Tongue (tissue), 2 donors: ENCODE results near the gene NOVA1. TPM values are rescaled to one million over a fixed set of nuclear protein-coding genes. Genes with fewer than 3 reads are reported as not detected.

Source experiments
- DNase-seq: peaks from one replicate; pipeline ENCODE4 v3.0.0-alpha.2; 2015
- total RNA-seq: library from RNA; depleted of rRNA; stranded (reverse); fragments of >200 nt; gene quantifications from one replicate; pipeline ENCODE4 v1.2.3, GENCODE V29; 2014

Gene NOVA1
- total RNA-seq, 1 donor from 2014 or later = 15.5 TPM

DNA sequence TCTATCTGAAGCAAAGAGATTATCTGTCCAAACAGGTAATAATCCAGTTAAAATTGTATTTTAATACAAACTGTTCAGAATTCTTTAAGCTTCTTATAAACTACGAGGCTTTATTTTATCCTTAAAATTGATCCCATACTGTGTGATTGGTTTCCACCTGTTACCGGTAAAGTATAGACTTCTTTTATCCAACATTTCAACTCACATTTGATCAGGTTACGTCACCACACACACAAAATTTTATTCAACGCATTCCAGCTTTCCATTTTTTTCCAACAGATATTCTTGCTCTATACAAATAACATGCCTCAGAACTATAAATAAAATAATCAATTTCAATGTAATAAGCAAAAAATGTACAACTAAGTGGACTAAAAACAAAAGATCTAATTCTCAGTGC, 4.5 kb downstream of the NOVA1 start:
- no peak for DNase-seq

GRCh38 chr14:26589925-26590324, 7.9 kb downstream of the NOVA1 start:
- DNase-seq = no peak

- DNase-seq = no peak
These were observed 20.1 kb downstream of the NOVA1 start for GRCh38 chr14:26577711-26578110.

GRCh38 chr14:26554069-26554772, 43.6 kb downstream of the NOVA1 start:
- DNase-seq = no peak

DNA sequence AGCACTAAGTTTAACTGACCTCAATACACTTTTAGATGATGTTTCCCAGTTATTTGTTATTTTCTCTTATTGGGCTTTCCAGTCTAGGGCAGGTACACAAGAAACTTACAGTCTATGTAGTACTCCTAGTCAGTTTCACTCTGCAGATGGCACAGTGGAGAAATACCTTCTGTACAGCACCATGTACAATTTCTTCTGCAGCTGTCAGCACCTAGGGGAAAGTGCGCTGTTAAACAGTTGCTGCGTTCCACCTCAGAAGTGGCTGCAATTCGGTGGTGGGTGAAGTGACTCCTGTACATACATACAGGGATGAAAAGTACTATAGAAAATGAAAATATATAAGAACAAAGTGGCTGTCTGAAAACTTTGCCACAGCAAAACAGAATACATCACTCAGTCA, 48.3 kb downstream of the NOVA1 start:
- DNase-seq = no peak

- DNase-seq = no peak
These were observed 49.4 kb downstream of the NOVA1 start for GRCh38 chr14:26548406-26548805.

GRCh38 chr14:26538176-26538575, 59.7 kb downstream of the NOVA1 start:
- DNase-seq = no peak

- DNase-seq = no peak
These were observed 65.9 kb downstream of the NOVA1 start for GRCh38 chr14:26531894-26532293.

DNA sequence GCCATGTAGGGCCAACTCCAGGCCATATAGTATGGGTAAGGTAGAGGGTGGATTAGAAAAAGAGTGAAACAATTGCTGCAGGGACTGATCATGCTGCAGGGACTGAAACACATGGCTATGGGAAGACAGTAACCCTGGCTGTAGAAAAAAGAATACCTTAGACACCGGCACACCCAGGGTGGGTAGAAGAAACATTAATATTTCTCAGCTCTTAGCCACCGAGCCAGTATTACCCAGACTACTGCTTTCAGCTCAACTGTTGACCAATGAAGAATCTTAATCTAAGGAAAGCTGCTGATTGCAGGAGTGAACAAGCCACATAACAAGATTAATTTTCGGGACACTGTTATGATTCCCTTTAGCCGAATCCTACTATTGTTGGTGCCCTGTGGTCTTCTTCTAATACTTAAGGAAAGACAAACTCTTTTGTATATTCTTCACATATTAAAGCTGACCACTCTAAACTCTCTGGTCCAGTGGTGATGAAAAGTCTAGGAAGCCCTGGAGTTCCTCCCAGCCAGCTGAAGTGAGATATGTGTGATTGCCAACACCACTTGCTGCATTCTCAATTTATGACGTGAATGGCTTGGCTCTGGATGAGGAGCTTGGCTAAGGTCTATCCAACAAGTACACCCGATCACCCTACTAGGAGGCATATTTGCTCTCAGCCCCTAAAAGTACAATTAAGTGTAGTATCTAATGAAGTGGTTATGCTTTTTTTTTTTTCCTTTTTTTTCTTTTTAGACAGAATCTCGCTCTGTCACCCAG, 69.2 kb downstream of the NOVA1 start:
- DNase-seq = no peak

- no peak for DNase-seq
These were observed 70.7 kb downstream of the NOVA1 start for GRCh38 chr14:26527095-26527494.

GRCh38 chr14:26526137-26526536, 71.7 kb downstream of the NOVA1 start:
- peak; percentile 77 for DNase-seq

- peak; percentile 60 for DNase-seq
These were observed 72.7 kb downstream of the NOVA1 start for GRCh38 chr14:26525085-26525484.

DNA sequence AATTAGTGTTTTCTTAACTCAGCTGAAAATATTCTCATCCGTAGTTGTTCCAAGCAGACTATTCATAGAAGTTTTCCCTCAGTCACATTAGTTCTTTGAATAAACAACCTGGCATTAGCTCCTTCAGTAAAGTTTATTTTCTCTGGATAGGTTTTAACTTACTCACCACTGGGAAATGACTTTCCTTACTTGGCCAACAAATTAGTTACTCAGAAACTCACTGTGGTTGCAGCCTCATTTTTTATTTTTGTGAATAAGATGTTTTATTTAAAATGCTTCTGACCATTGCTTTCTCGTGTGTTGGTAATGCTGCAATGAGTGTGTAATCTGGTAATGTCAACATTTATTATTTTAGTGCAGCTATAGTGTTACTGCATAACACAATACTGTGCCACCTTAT, 74.9 kb downstream of the NOVA1 start:
- DNase-seq = peak; percentile 35

GRCh38 chr14:26517771-26518170, 80.1 kb downstream of the NOVA1 start:
- DNase-seq = no peak

DNA sequence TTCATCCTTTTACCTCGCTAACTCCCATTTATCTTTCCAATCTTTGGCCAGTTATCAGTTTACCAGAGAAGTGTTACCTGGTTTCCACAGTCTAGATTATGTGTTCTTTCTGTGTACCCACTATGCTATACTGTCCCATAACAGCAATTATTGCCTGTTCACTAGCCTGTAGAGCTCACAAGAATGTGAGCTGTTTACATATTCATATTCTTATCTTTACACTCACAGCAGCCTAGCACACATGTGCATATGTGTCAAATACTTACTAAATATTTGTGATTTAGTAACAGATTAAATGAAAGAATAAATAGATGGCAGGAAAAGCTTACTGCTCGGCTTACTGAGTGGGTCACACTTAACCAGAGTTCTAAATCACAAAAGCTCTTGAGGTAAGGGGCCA, 97.8 kb downstream of the NOVA1 start:
- DNase-seq = no peak

- no peak for DNase-seq
These were observed 98.3 kb downstream of the NOVA1 start for GRCh38 chr14:26499546-26499945.

DNA sequence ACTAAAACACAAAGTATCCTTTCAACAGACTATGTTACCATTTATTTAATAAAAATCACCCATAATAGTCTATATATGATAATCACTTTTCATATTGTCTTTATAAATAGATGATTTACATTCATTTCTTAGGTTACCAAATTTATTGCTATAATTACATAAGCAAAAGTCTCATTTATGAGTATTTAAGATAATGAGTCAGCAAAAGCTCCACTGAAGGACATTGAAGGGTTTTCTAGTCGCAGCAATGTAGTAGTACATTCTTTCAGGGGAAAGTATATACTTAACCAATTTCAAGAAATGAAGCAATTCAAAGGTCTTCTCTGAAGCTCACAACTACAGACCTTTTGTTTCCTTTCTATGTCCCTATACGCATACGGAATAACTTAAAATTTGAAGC, 110.9 kb downstream of the NOVA1 start:
- no peak for DNase-seq

- DNase-seq = no peak
These were observed 113.3 kb downstream of the NOVA1 start for GRCh38 chr14:26484562-26484961.

DNA sequence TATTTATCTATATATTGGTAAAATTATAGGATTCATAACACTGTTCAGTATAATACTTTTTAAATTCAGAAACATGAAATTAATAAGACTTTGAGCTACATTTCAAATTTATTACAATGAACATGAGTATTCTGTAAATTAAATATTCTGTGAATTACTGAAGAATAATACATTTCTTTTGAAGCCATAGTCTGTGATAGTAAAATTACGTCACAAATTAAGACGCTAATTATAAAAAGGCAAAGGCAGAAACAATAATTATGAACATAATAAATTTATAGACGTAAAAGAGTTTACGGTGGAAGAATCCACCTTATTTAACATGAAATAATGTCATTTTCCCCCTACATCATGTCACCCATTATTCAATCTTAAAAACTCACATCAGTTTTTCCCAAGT, 118.9 kb downstream of the NOVA1 start:
- no peak for DNase-seq

DNA sequence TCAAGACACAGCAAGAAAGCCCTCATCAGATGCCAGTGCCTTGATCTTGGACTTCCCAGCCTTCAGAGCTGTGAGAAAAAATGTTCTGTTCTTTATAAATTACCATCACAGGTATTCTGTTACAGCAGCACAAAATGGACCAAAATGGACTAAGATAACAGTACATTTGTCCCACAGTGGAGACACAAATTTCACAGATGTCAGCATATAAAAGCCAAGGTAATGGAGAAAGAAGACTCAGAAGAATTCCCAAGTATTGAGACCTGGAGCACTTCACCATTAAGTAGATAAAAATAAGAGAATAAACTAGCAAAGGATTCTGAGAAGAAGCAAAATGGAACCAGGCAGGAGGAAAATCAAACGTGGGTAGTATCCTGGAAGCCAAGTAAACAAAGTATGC, 131.0 kb downstream of the NOVA1 start:
- no peak for DNase-seq

DNA sequence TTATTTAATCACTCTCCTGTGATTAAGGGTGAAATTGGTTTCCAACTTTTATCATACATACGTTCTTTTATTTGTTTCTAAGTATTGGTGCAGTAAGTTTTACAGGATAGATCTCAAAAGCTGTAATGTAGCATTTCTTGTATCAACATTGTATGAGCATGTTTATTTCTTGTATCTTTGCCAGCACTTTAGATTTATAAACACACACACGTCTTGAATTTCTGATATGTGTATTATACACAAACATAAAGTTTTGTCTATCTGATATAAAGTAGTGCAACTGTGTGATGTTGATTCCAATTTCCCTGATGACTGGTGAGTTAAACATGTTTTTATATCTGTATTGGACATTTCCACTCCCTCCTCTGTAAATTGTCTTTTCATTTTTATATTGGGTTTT, 134.7 kb downstream of the NOVA1 start:
- DNase-seq = no peak

GRCh38 chr14:26454105-26454504, 143.7 kb downstream of the NOVA1 start:
- DNase-seq = no peak

DNA sequence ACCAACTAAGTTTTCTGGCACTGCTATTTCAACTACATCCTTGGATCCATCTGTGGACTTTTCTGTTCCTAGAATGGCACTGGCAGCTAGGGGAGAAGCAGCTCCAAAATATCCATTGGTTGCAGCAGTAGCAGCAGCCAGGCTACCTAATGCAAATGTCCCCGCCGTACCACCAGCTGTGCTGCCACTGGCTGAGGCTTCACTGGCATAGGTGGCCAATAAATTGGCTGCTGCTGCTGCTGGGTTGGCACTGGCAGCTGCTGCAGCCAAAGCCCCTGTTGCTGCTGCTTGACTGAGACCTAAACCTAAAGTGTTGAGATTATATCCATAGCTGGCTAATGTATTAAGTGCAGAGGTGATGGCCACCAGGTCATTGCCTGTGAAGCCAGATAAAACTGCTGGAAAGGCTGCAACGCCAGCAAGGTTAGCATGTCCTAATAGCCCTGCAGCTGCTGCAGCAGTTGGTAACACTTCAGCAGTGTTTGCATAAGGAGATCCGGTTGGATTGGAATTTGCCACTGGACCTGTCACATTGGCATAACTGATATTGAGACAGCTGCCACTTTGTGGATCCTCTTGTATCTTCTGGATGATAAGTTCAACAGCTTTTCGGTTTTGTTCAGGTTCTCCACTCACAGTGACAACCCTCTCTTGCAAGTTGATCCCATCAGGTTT, 149.5 kb downstream of the NOVA1 start:
- peak; percentile 17 for DNase-seq
